Mesenchymal stem cell (in vitro differentiated cells and primary cell): ENCODE measurements around the gene SEC24C.

Experiments
- DNase-seq: peaks from one replicate; pipeline ENCODE4 v3.0.0-alpha.2; 2013
- H2AFZ ChIP-seq: one replicate; pipeline ENCODE4 v1.6.1; 2013; ENCODE audit warnings: low read depth, mild to moderate bottlenecking, control low read depth, inconsistent platforms, low read length, moderate library complexity
- H2AK5ac ChIP-seq: 2 replicates; pipeline ENCODE4 v1.6.1; 2013; ENCODE audit warnings: low read length, moderate library complexity, mild to moderate bottlenecking, inconsistent platforms; ENCODE audit not compliant: severe bottlenecking
- H2BK120ac ChIP-seq: one replicate; pipeline ENCODE4 v1.6.1; 2013; ENCODE audit warnings: low read depth, mild to moderate bottlenecking, inconsistent platforms, low read length, moderate library complexity
- H2BK12ac ChIP-seq, 2 experiments: one replicate each; pipeline ENCODE4 v1.6.1; 2013; ENCODE audit warnings: inconsistent platforms in 2 of 2, low read length in 2 of 2, mild to moderate bottlenecking in 2 of 2, moderate library complexity in 2 of 2, control low read depth in 1 of 2
- H2BK15ac ChIP-seq: one replicate; pipeline ENCODE4 v1.6.1; 2013; ENCODE audit warnings: mild to moderate bottlenecking, low read depth, inconsistent platforms; ENCODE audit not compliant: poor library complexity, severe bottlenecking
- H2BK5ac ChIP-seq: 2 replicates; pipeline ENCODE4 v1.6.1; 2013; ENCODE audit warnings: low read depth, mild to moderate bottlenecking, low read length, control low read depth, inconsistent platforms; ENCODE audit not compliant: poor library complexity, severe bottlenecking
- H3K14ac ChIP-seq, 2 experiments: one replicate each; pipeline ENCODE4 v1.6.1; 2013; ENCODE audit warnings: inconsistent platforms in 2 of 2, low read length in 2 of 2, control low read depth in 1 of 2, mild to moderate bottlenecking in 1 of 2, moderate library complexity in 1 of 2
- H3K18ac ChIP-seq, 2 experiments: one replicate each; pipeline ENCODE4 v1.6.1; 2013; ENCODE audit warnings: inconsistent platforms in 2 of 2, low read length in 2 of 2, control low read depth in 1 of 2, low read depth in 1 of 2, mild to moderate bottlenecking in 1 of 2
- H3K23ac ChIP-seq, 2 experiments: one replicate each; pipeline ENCODE4 v1.6.1; 2013; ENCODE audit warnings: inconsistent platforms in 2 of 2, low read length in 2 of 2, mild to moderate bottlenecking in 2 of 2, moderate library complexity in 2 of 2, control low read depth in 1 of 2
- H3K27ac ChIP-seq: 2 replicates; pipeline ENCODE4 v1.5.1; 2013; ENCODE audit warnings: mild to moderate bottlenecking, moderate library complexity, low read length, control low read depth, inconsistent platforms; ENCODE audit not compliant: poor library complexity, severe bottlenecking
- H3K27me3 ChIP-seq, 2 experiments: 2 replicates each; pipeline versions ENCODE4 v1.6.1 to v1.7.0; 2013; ENCODE audit warnings: low read length in 2 of 2, mild to moderate bottlenecking in 2 of 2, moderate library complexity in 2 of 2, control low read depth in 1 of 2, inconsistent platforms in 1 of 2; ENCODE audit not compliant: control insufficient read depth in 1 of 2, insufficient read depth in 1 of 2
- H3K36me3 ChIP-seq, 2 experiments: 2 replicates each; pipeline versions ENCODE4 v1.6.1 to v1.7.0; 2013; ENCODE audit warnings: low read length in 2 of 2, control low read depth in 1 of 2, inconsistent platforms in 1 of 2, low read depth in 1 of 2, mild to moderate bottlenecking in 1 of 2; ENCODE audit not compliant: insufficient read depth in 2 of 2, control insufficient read depth in 1 of 2
- H3K4ac ChIP-seq, 2 experiments: one replicate each; pipeline ENCODE4 v1.6.1; 2013; ENCODE audit warnings: inconsistent platforms in 2 of 2, low read length in 2 of 2, mild to moderate bottlenecking in 2 of 2, moderate library complexity in 2 of 2, control low read depth in 1 of 2, low read depth in 1 of 2
- H3K4me1 ChIP-seq: 2 replicates; pipeline ENCODE4 v1.6.1; 2013; ENCODE audit warnings: low read depth, low read length, control low read depth; ENCODE audit not compliant: control insufficient read depth, insufficient read depth
- H3K4me2 ChIP-seq: 2 replicates; pipeline ENCODE4 v1.6.1; 2013; ENCODE audit warnings: low read length, mild to moderate bottlenecking, inconsistent platforms; ENCODE audit not compliant: poor library complexity, severe bottlenecking
- H3K4me3 ChIP-seq, 2 experiments: 2 replicates each; pipeline versions ENCODE4 v1.5.1 to v1.7.0; 2013; ENCODE audit warnings: low read length in 2 of 2, mild to moderate bottlenecking in 2 of 2, control low read depth in 1 of 2, low read depth in 1 of 2; ENCODE audit not compliant: insufficient read depth in 1 of 2
- H3K79me1 ChIP-seq: replicated peaks from 2 replicates; pipeline ENCODE4 v1.6.1; 2013; ENCODE audit warnings: mild to moderate bottlenecking, control low read depth, low read length, inconsistent platforms; ENCODE audit not compliant: poor library complexity, severe bottlenecking
- H3K9ac ChIP-seq: 2 replicates; pipeline ENCODE4 v1.7.0; 2013; ENCODE audit warnings: mild to moderate bottlenecking, low read length, moderate library complexity
- H3K9me3 ChIP-seq: 2 replicates; pipeline ENCODE4 v1.7.0; 2013; ENCODE audit warnings: mild to moderate bottlenecking, low read length; ENCODE audit not compliant: control insufficient read depth
- H4K8ac ChIP-seq: one replicate; pipeline ENCODE4 v1.6.1; 2013; ENCODE audit warnings: inconsistent platforms, mild to moderate bottlenecking, low read length, moderate library complexity
- H4K91ac ChIP-seq: one replicate; pipeline ENCODE4 v1.6.1; 2013; ENCODE audit warnings: mild to moderate bottlenecking, low read length, inconsistent platforms
- WGBS: methylation state at CpG from one replicate; pipeline ENCODE4 v1.1.7; 2013; ENCODE audit warnings: mixed read lengths; 5-methylcytosine and 5-hydroxymethylcytosine counted together

The SEC24C gene

GRCh38 chr10:73809061-73809818, 65.1 kb downstream of the SEC24C start:
- Histone ChIP-seq H3K27me3 (no peaks in the 10 kb centered on the region), H2BK12ac (no peak overlapping the region), H2AFZ (no peak overlapping the region), H3K4me1 (peaks cover 2% of the 10 kb centered on the region), H3K9ac (peak overlapping the region; percentile 81), H2BK15ac (no peak overlapping the region), H2AK5ac (no peak overlapping the region), H4K8ac (no peak overlapping the region), H3K14ac (no peak overlapping the region), H2BK120ac (no peak overlapping the region), H3K9me3 (no peaks in the 10 kb centered on the region), H2BK5ac (no peak overlapping the region), H3K27ac (no peak overlapping the region), H4K91ac (no peak overlapping the region), H3K79me1 (peaks cover 33% of the 10 kb centered on the region), H3K18ac (no peak overlapping the region), H3K4me2 (no peak overlapping the region), H3K4ac (no peak overlapping the region), H3K36me3 (peaks cover 53 to 73% of the 10 kb centered on the region in 2 experiments), H3K4me3 (peak overlapping the region in 1 of 2 experiments; percentile 81), H3K23ac (no peak overlapping the region)
- DNase-seq, result peak; percentile 7
- 66% methylated on average over 3 of the region's 5 CpGs for WGBS

- Histone ChIP-seq H4K91ac (no peak overlapping the region), H2BK15ac (no peak overlapping the region), H3K79me1 (peaks cover 33% of the 10 kb centered on the region), H3K27ac (no peak overlapping the region), H3K23ac (no peak overlapping the region), H2BK12ac (no peak overlapping the region), H3K9me3 (no peaks in the 10 kb centered on the region), H3K4me1 (peaks cover 2% of the 10 kb centered on the region), H4K8ac (no peak overlapping the region), H3K4me2 (peak overlapping the region; percentile 97), H3K27me3 (no peaks in the 10 kb centered on the region), H2AFZ (no peak overlapping the region), H2BK120ac (no peak overlapping the region), H3K18ac (no peak overlapping the region), H2AK5ac (no peak overlapping the region), H3K9ac (peak overlapping the region; percentile 81), H3K36me3 (peaks cover 56 to 71% of the 10 kb centered on the region in 2 experiments), H3K4me3 (peak overlapping the region in 1 of 2 experiments; percentile 81), H2BK5ac (no peak overlapping the region), H3K4ac (no peak overlapping the region), H3K14ac (no peak overlapping the region)
- WGBS, result 94% methylated on average over 7 of the region's 7 CpGs
- no peak for DNase-seq
Observed at GRCh38 chr10:73810358-73810734, 66.2 kb downstream of the SEC24C start.

GRCh38 chr10:73810735-73811465, 66.7 kb downstream of the SEC24C start:
- Histone ChIP-seq H3K4me3 (peak overlapping the region; percentile 81 to 83), H3K4ac (peak overlapping the region in 1 of 2 experiments; percentile 72), H2AK5ac (no peak overlapping the region), H3K4me2 (peak overlapping the region; percentile 97), H2AFZ (no peak overlapping the region), H3K36me3 (peaks cover 50 to 65% of the 10 kb centered on the region in 2 experiments), H2BK15ac (peak overlapping the region; percentile 19), H3K9ac (peak overlapping the region; percentile 81), H3K27me3 (no peaks in the 10 kb centered on the region), H3K23ac (no peak overlapping the region), H3K79me1 (peaks cover 31% of the 10 kb centered on the region), H2BK12ac (peak overlapping the region in 1 of 2 experiments; percentile 83), H2BK5ac (peak overlapping the region; percentile 33), H4K91ac (peak overlapping the region; percentile 70), H3K4me1 (peaks cover 2% of the 10 kb centered on the region), H3K18ac (peak overlapping the region; percentile 69 to 70), H2BK120ac (peak overlapping the region; percentile 74), H3K9me3 (no peaks in the 10 kb centered on the region), H3K27ac (no peak overlapping the region), H4K8ac (peak overlapping the region; percentile 17), H3K14ac (peak overlapping the region in 1 of 2 experiments; percentile 70)
- 1% methylated on average over 60 of the region's 63 CpGs for WGBS
- DNase-seq, result peak; percentile 33

- no peaks in the 10 kb centered on the region for H3K27me3 ChIP-seq
- H3K4ac ChIP-seq, result no peak overlapping the region
- H2BK5ac ChIP-seq, result no peak overlapping the region
- H3K79me1 ChIP-seq, result peaks cover 17% of the 10 kb centered on the region
- no peak overlapping the region for H2AFZ ChIP-seq
- H3K18ac ChIP-seq, result no peak overlapping the region
- 97% methylated on average over 3 of the region's 4 CpGs for WGBS
- no peak for DNase-seq
- no peak overlapping the region for H3K4me3 ChIP-seq
- no peaks in the 10 kb centered on the region for H3K9me3 ChIP-seq
- H3K9ac ChIP-seq, result peak overlapping the region; percentile 54
- peaks cover 4% of the 10 kb centered on the region for H3K4me1 ChIP-seq
- no peak overlapping the region for H3K14ac ChIP-seq
- H3K36me3 ChIP-seq, result peaks cover 42 to 56% of the 10 kb centered on the region in 2 experiments
- H3K27ac ChIP-seq, result no peak overlapping the region
- H2BK15ac ChIP-seq, result no peak overlapping the region
- no peak overlapping the region for H2AK5ac ChIP-seq
- H2BK12ac ChIP-seq, result peak overlapping the region in 1 of 2 experiments; percentile 10
- H4K8ac ChIP-seq, result no peak overlapping the region
- no peak overlapping the region for H2BK120ac ChIP-seq
- no peak overlapping the region for H3K4me2 ChIP-seq
- no peak overlapping the region for H4K91ac ChIP-seq
- no peak overlapping the region for H3K23ac ChIP-seq
Observed at GRCh38 chr10:73812657-73813056, 68.5 kb downstream of the SEC24C start.
